T-cell (primary cell): ENCODE results near the gene DHRS7B. TPM values are rescaled to one million over a fixed set of nuclear protein-coding genes. Genes with fewer than 3 reads are reported as not detected.
"Not testable (repeated sequence)": the region's sequence is repeated elsewhere in the genome, so short reads cannot be mapped to it uniquely, and the experiment has no call there.

Source experiments
- ATAC-seq, 4 experiments: fragments of 200-7000 bp in 3 of 4; fragments of 150-1000 bp in 1 of 4; cut with Tn5 transposase; replicated peaks in 1 of 4; 1 replicate in 3 of 4; 2 replicates in 1 of 4; pipeline ENCODE4 v1.10.0; 2021; ENCODE audit warnings: moderate library complexity in 3 of 4, mild to moderate bottlenecking in 2 of 4, moderate number of reproducible peaks in 1 of 4
- CTCF ChIA-PET, 2 donors: fragments of 300-600 bp; sonication (Branson Sonifier 250); formaldehyde crosslinking; loops; one replicate each; lab custom pipeline; 2022; ENCODE audit warnings: antibody characterized with exemption in 2 of 2; lab: Charles Lee
- POLR2A ChIA-PET, 2 donors: fragments of 300-600 bp; sonication (Branson Sonifier 250); formaldehyde crosslinking; loops; one replicate each; lab custom pipeline; 2022; ENCODE audit warnings: antibody characterized with exemption in 2 of 2; lab: Charles Lee
- DNase-seq, 35 experiments: peaks; one replicate each; pipeline versions ENCODE4 v3.0.0 to v3.0.0-alpha.2; 2013 to 2023
- H3K27ac ChIP-seq: one replicate; pipeline ENCODE4 v1.5.1; 2013; ENCODE audit warnings: low read length
- H3K27me3 ChIP-seq, 2 experiments: replicated peaks in 1 of 2; 1 replicate in 1 of 2; 2 replicates in 1 of 2; pipeline versions ENCODE4 v1.6.1 to v1.7.0; 2013; ENCODE audit warnings: low read length in 1 of 2, mixed read lengths in 1 of 2; ENCODE audit not compliant: control insufficient read depth in 2 of 2, insufficient read depth in 2 of 2; ENCODE audit errors: extremely low read depth in 1 of 2
- H3K36me3 ChIP-seq, 2 donors: 1 replicate in 1 of 2; 2 replicates in 1 of 2; pipeline versions ENCODE4 v1.6.1 to v1.7.0; 2013; ENCODE audit warnings: low read length in 1 of 2; ENCODE audit not compliant: control insufficient read depth in 2 of 2, insufficient read depth in 1 of 2; ENCODE audit errors: extremely low read depth in 1 of 2
- H3K4me1 ChIP-seq, 2 experiments: 1 replicate in 1 of 2; 2 replicates in 1 of 2; pipeline versions ENCODE4 v1.6.1 to v1.7.0; 2013; ENCODE audit warnings: low read length in 2 of 2, mixed read lengths in 1 of 2; ENCODE audit not compliant: insufficient read depth in 2 of 2, control insufficient read depth in 1 of 2; ENCODE audit errors: extremely low read depth in 1 of 2
- H3K4me3 ChIP-seq, 2 donors: 1 replicate in 1 of 2; 2 replicates in 1 of 2; pipeline versions ENCODE4 v1.5.1 to v1.7.0; 2013; ENCODE audit warnings: mild to moderate bottlenecking in 2 of 2, low read length in 1 of 2, moderate library complexity in 1 of 2; ENCODE audit not compliant: control insufficient read depth in 1 of 2; ENCODE audit errors: extremely low read depth in 1 of 2
- H3K9me3 ChIP-seq: 2 replicates; pipeline ENCODE4 v1.7.0; 2013
- H3K27ac Mint-ChIP-seq, 2 donors: one replicate each; pipeline ENCODE4 v1.8.0; 2020 to 2021; ENCODE audit warnings: mild to moderate bottlenecking in 2 of 2, mixed read lengths in 2 of 2
- H3K27me3 Mint-ChIP-seq, 2 donors: one replicate each; pipeline ENCODE4 v1.8.0; 2021 to 2022; ENCODE audit warnings: mixed read lengths in 2 of 2
- H3K36me3 Mint-ChIP-seq: one replicate; pipeline ENCODE4 v1.8.0; 2021; ENCODE audit warnings: mixed read lengths
- H3K4me1 Mint-ChIP-seq, 3 donors: one replicate each; pipeline ENCODE4 v1.8.0; 2020 to 2022; ENCODE audit warnings: mixed read lengths in 3 of 3, mild to moderate bottlenecking in 1 of 3
- H3K4me3 Mint-ChIP-seq, 3 donors: one replicate each; pipeline ENCODE4 v1.8.0; 2020 to 2022; ENCODE audit warnings: mild to moderate bottlenecking in 3 of 3, mixed read lengths in 3 of 3, moderate library complexity in 3 of 3
- H3K9me3 Mint-ChIP-seq, 3 donors: one replicate each; pipeline ENCODE4 v1.8.0; 2020 to 2022; ENCODE audit warnings: mixed read lengths in 3 of 3
- WGBS: methylation state at CpG from one replicate; pipeline ENCODE4 v1.1.5; 2013; ENCODE audit warnings: missing lambda C conversion rate; ENCODE audit not compliant: insufficient coverage; 5-methylcytosine and 5-hydroxymethylcytosine counted together
- total RNA-seq, 35 experiments: library from RNA in 6 of 35; stranded (reverse) in 6 of 35; fragments of 120-200 nt in 1 of 35; gene quantifications; one replicate each; pipeline versions ENCODE4 v1.2.1 to v1.2.4 and lab custom pipeline; 2013 to 2026

DHRS7B gene
- total RNA-seq, 5 donors from 2014 or later (not counting 1 experiment from before 2014, with no cell fraction given) = 5.8 to 9.2 (median 8.1) TPM

DNA sequence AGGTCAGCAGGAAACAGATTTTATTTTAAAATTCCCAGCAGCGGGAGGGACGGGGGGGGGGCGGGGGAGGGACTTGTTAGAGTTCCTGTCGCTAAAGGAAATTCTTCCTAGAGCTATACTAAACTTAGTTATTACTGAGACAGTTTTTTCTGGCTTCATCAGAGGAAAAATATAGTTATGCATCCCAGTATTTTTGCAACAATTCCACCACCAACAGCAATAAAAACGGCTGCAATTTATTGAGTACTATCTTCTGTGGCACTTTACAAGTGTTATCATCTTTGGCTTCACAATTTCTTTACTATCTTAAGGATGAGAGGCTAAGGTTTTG is 6.9 kb upstream of the DHRS7B start:
- no peak overlapping the region for H3K4me3 ChIP-seq
- H3K4me1 Mint-ChIP-seq = peaks cover 8 to 15% (median 11%) of the 10 kb centered on the region in 3 donors
- H3K27me3 Mint-ChIP-seq = peaks cover 0 to 1% of the 10 kb centered on the region in 2 donors
- DNase-seq (no peak), ATAC-seq (no peak)
- peaks cover 0 to 7% of the 10 kb centered on the region in 2 experiments for H3K27me3 ChIP-seq
- peaks cover under 1 to 9% of the 10 kb centered on the region in 2 experiments for H3K4me1 ChIP-seq
- no peaks in the 10 kb centered on the region for H3K36me3 ChIP-seq
- WGBS = no CpG with 5 or more reads among the region's 5 CpGs
- H3K27ac ChIP-seq = no peak overlapping the region
- H3K9me3 ChIP-seq = no peaks in the 10 kb centered on the region
- ChIA-PET CTCF (interaction anchor here (0.6 to 3.4 kb wide), 21 partner anchors 9 to 396 kb away, joined by 3 to 12 read pairs (median 4); no protein-coding TSS in a partner anchor), POLR2A (interaction anchor here (0.6 to 0.8 kb wide), 2 partner anchors 73 to 166 kb away, joined by 3 to 4 read pairs; no protein-coding TSS in a partner anchor)
- no peak overlapping the region for H3K4me3 Mint-ChIP-seq
- no peaks in the 10 kb centered on the region for H3K9me3 Mint-ChIP-seq
- no peak overlapping the region for H3K27ac Mint-ChIP-seq
- no peaks in the 10 kb centered on the region for H3K36me3 Mint-ChIP-seq

- H3K36me3 Mint-ChIP-seq = no peaks in the 10 kb centered on the region
- Histone ChIP-seq H3K4me3 (no peak overlapping the region), H3K4me1 (peaks cover 18 to 26% of the 10 kb centered on the region in 2 experiments), H3K9me3 (no peaks in the 10 kb centered on the region), H3K27ac (no peak overlapping the region), H3K36me3 (no peaks in the 10 kb centered on the region), H3K27me3 (peaks cover 0 to 3% of the 10 kb centered on the region in 2 experiments)
- no peaks in the 10 kb centered on the region for H3K9me3 Mint-ChIP-seq
- no peak overlapping the region for H3K4me3 Mint-ChIP-seq
- DNase-seq (no peak), ATAC-seq (no peak)
- ChIA-PET CTCF (no interaction called here), POLR2A (no interaction called here)
- peaks cover 0 to 1% of the 10 kb centered on the region in 2 donors for H3K27me3 Mint-ChIP-seq
- H3K4me1 Mint-ChIP-seq = peaks cover 40 to 48% (median 43%) of the 10 kb centered on the region in 3 donors
- H3K27ac Mint-ChIP-seq = no peak overlapping the region
- 46% methylated on average over 2 of the region's 4 CpGs for WGBS
Measured at GRCh38 chr17:21124086-21124485, 2.7 kb upstream of the DHRS7B start.

GRCh38 chr17:21124517-21124916 is 2.2 kb upstream of the DHRS7B start:
- H3K27ac ChIP-seq, H3K9me3 Mint-ChIP-seq, ATAC-seq, CTCF ChIA-PET, H3K27me3 ChIP-seq, H3K4me3 ChIP-seq, H3K36me3 ChIP-seq, H3K36me3 Mint-ChIP-seq, DNase-seq, H3K9me3 ChIP-seq, POLR2A ChIA-PET, H3K27ac Mint-ChIP-seq, H3K27me3 Mint-ChIP-seq: not testable (repeated sequence)
- H3K4me1 ChIP-seq = peaks cover 18 to 22% of the 10 kb centered on the region in 2 experiments
- Mint-ChIP-seq H3K4me1 (peaks cover 40 to 48% (median 43%) of the 10 kb centered on the region in 3 donors), H3K4me3 (peak overlapping the region in 1 of 3 donors; percentile 58)
- 83% methylated on average over 1 of the region's 4 CpGs for WGBS

DNA sequence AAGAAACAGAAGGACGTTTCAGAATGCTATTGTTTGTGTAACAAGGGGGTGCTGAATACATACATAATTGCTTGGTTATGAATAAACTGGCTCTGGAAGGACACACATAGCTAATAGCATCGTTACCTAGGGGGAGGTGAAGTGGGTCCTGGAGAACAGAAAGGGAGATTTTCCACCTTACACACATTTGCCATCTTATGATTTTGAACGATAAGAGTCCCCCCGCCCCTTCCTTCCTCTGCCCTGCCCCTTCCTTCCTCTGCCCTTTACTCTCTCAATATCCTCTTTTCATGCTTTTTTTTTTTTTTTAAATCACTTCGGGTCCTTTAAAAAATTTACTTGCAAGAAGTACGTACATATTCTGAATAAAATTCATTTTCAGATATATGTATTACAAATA is 902 bp upstream of the DHRS7B start:
- peak; percentile 45 to 68 (median 58) for ATAC-seq
- ChIA-PET CTCF (interaction anchor here in 1 of 2 donors (1.2 kb wide), 1 partner anchor 387 kb away, joined by 4 read pairs; no protein-coding TSS in a partner anchor), POLR2A (no interaction called here)
- Mint-ChIP-seq H3K36me3 (no peaks in the 10 kb centered on the region), H3K4me3 (peak overlapping the region; percentile 90 to 96 (median 91)), H3K27me3 (no peaks in the 10 kb centered on the region), H3K4me1 (peaks cover 35 to 41% (median 38%) of the 10 kb centered on the region in 3 donors), H3K9me3 (no peaks in the 10 kb centered on the region), H3K27ac (peak overlapping the region; percentile 89 to 97)
- peak overlapping the region; percentile 90 for H3K27ac ChIP-seq
- 0% methylated on average over 2 of the region's 6 CpGs for WGBS
- H3K4me3 ChIP-seq = peak overlapping the region; percentile 88 to 98
- DNase-seq = peak; percentile 10 to 84 (median 64)
- no peaks in the 10 kb centered on the region for H3K9me3 ChIP-seq
- no peaks in the 10 kb centered on the region for H3K27me3 ChIP-seq
- peaks cover 18 to 20% of the 10 kb centered on the region in 2 experiments for H3K4me1 ChIP-seq
- H3K36me3 ChIP-seq = no peaks in the 10 kb centered on the region

GRCh38 chr17:21127509-21128077 is 829 bp downstream of the DHRS7B start:
- no peak for DNase-seq
- H3K27ac ChIP-seq = peak overlapping the region; percentile 90
- H3K36me3 Mint-ChIP-seq = no peaks in the 10 kb centered on the region
- ChIA-PET CTCF (interaction anchor here (0.5 to 1.8 kb wide), 5 partner anchors 8 to 1117 kb away, joined by 3 to 4 read pairs (median 3); no protein-coding TSS in a partner anchor), POLR2A (interaction anchor here in 1 of 2 donors (0.6 kb wide), 1 partner anchor 128 kb away, joined by 6 read pairs; no protein-coding TSS in a partner anchor)
- H3K4me3 Mint-ChIP-seq = peak overlapping the region; percentile 90 to 96 (median 91)
- H3K27me3 Mint-ChIP-seq = no peaks in the 10 kb centered on the region
- peaks cover 41 to 54% (median 42%) of the 10 kb centered on the region in 3 donors for H3K4me1 Mint-ChIP-seq
- no peaks in the 10 kb centered on the region for H3K36me3 ChIP-seq
- WGBS = no CpG with 5 or more reads among the region's 9 CpGs
- H3K27me3 ChIP-seq = no peaks in the 10 kb centered on the region
- H3K9me3 Mint-ChIP-seq = no peaks in the 10 kb centered on the region
- ATAC-seq = no peak
- peak overlapping the region; percentile 88 to 98 for H3K4me3 ChIP-seq
- no peaks in the 10 kb centered on the region for H3K9me3 ChIP-seq
- peak overlapping the region; percentile 89 to 97 for H3K27ac Mint-ChIP-seq
- peaks cover 18 to 20% of the 10 kb centered on the region in 2 experiments for H3K4me1 ChIP-seq

DNA sequence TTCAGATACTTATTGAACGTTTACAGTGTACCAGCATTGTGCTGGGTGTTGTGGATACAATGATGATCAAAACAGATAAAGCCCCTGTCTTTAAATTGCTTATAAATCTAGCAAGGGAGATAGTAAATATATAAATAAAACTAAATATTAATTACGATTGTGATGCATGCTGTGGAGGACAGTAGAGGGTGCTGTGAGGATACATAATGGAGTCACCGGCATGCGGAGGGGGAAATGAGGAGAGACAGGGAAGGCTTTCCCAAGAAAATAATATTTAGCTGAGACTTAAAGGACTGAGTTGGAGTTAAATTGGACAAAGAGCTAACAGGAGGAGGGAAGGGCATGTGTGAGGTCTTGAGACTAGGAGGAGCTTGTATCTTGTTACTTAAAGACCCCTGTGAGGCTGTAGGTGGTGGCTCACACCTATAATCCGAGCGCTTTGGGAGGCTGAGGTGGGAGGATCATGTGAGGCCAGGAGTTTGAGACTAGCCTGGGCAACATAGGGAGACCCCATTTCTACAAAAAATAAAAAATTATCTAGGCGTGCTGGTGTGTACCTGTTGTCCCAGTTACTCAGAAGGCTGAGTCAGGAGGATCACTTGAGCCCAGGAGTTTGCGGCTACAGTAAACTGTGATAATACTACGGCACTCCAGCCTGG is 2.4 kb downstream of the DHRS7B start:
- Mint-ChIP-seq H3K36me3 (peaks cover 8% of the 10 kb centered on the region), H3K4me3 (peak overlapping the region in 2 of 3 donors; percentile 1 to 57), H3K27me3 (no peaks in the 10 kb centered on the region), H3K4me1 (peaks cover 41 to 54% (median 42%) of the 10 kb centered on the region in 3 donors), H3K27ac (no peak overlapping the region), H3K9me3 (peaks cover 2 to 8% (median 5%) of the 10 kb centered on the region in 3 donors)
- Histone ChIP-seq H3K27me3 (no peaks in the 10 kb centered on the region), H3K36me3 (no peaks in the 10 kb centered on the region), H3K4me3 (no peak overlapping the region), H3K27ac (no peak overlapping the region), H3K9me3 (no peaks in the 10 kb centered on the region), H3K4me1 (peaks cover 18 to 20% of the 10 kb centered on the region in 2 experiments)
- 75% methylated on average over 2 of the region's 9 CpGs for WGBS
- no peak for ATAC-seq
- CTCF ChIA-PET = interaction anchor here (1.1 to 1.8 kb wide), 2 partner anchors 9 to 10 kb away, joined by 3 to 4 read pairs; no protein-coding TSS in a partner anchor
- no peak for DNase-seq
- POLR2A ChIA-PET = interaction anchor here (0.6 to 1.0 kb wide), 2 partner anchors 135 to 156 kb away, joined by 4 to 6 read pairs; no protein-coding TSS in a partner anchor
